GM12801 (cell line): ENCODE measurements around the gene LTBP1.

Experiments used
- TF ChIP-seq, protein P1 (sequence below): IDR thresholded peaks from one replicate; pipeline ENCODE4 v1.5.1; 2011; ENCODE audit warnings: control low read depth; ENCODE audit not compliant: insufficient read length; ENCODE audit errors: extremely low read depth

The LTBP1 gene

DNA sequence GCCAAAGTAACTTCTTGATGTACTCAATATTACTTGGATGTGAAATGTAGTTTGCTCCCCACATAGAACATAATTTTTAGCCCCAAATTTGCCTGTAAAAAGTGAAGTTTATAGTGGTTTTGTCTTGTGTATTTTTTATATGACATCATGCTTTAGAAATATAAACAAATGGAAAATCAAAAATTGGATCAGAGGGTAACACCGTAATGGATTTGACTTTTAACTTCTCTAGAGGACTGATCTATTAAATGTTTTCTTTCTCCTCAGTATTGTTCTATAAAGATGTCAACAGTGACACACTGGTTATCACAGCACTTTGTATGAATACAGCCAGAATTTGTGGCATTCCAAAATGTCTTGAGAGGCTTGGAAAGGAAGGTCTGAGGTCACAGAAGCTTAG is 484.1 kb downstream of the LTBP1 start:
- TF ChIP-seq, protein P1, sequence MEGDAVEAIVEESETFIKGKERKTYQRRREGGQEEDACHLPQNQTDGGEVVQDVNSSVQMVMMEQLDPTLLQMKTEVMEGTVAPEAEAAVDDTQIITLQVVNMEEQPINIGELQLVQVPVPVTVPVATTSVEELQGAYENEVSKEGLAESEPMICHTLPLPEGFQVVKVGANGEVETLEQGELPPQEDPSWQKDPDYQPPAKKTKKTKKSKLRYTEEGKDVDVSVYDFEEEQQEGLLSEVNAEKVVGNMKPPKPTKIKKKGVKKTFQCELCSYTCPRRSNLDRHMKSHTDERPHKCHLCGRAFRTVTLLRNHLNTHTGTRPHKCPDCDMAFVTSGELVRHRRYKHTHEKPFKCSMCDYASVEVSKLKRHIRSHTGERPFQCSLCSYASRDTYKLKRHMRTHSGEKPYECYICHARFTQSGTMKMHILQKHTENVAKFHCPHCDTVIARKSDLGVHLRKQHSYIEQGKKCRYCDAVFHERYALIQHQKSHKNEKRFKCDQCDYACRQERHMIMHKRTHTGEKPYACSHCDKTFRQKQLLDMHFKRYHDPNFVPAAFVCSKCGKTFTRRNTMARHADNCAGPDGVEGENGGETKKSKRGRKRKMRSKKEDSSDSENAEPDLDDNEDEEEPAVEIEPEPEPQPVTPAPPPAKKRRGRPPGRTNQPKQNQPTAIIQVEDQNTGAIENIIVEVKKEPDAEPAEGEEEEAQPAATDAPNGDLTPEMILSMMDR = no peak

DNA sequence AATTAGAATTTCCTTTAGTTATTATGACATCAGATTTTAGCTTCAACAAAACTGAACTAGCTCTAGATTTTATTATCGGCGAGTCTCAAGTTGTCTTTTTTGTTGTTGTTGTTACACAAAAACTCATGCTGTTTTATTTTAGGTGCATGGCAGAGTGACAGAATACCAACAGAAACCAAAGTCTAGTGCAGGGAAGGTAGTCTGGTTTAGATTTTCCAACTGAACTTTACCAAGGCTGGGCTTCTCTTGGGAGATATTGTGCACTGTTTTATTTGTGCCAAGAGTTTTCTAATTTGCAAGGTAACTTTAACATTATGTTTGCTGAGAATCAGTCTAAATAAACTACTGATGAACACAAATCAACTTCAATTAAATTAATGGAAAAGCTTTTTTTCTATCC is 486.1 kb downstream of the LTBP1 start:
- TF ChIP-seq, protein P1 = no peak

DNA sequence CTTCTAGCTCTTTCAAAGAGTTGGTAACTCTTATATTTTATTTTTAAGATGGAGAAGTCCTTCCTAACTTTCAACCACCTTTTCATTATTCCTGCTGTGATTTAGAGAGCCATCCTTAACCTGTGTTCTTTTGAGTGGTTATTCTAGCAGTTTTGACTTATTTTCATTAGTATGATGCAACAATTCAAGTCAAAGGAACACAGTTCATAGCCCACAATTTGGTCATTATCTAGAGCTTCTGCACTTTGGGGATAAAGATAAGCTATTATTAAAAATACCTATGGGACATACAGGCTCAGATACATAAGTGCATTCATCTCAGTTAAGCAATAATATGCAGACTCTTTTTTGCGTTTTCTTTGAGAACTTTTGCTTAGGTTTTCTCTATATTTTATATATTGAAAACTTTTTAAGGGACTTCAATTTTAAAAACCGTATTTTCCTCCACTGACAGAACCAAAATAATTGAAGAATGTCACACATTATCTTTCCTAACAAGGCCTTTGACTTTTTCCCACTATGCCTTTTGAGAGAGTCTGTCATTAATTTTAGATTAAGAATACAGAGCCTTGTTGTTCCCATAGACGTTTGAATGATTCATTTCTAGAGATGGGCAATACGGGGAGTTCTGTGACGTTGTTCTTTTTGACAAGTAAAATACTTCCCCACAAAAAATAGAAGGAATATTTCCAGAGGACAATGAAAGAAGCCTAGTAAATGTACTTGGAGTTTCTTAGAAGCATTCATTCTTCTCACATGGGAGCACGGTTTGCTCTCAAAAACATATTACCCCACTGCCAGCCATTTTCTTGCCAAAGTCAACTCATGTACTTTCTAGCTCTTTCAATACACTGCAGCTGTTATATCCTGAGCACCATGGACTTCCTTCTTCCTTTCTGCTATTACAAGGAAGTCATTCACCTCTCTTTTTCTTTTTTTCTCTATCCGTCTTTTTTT is 486.8 kb downstream of the LTBP1 start:
- TF ChIP-seq, protein P1 = no peak

DNA sequence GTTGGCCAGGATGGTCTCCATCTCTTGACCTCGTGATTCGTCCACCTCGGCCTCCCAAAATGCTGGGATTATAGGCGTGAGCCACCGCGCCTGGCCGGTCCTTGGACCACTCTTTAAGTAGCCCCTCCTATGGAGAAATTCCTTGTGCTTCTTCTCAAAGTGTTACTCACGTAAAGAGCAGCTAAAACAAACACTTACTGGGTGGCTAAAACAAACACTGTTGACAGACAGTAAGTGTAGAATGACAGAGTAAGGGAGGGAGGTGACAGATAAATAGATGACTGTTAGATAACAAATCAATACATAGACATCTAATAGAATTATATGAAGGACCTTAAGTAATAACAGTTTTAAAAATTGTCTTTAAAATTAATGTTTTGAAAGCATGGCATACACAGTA is 488.8 kb downstream of the LTBP1 start:
- TF ChIP-seq, protein P1 = no peak

DNA sequence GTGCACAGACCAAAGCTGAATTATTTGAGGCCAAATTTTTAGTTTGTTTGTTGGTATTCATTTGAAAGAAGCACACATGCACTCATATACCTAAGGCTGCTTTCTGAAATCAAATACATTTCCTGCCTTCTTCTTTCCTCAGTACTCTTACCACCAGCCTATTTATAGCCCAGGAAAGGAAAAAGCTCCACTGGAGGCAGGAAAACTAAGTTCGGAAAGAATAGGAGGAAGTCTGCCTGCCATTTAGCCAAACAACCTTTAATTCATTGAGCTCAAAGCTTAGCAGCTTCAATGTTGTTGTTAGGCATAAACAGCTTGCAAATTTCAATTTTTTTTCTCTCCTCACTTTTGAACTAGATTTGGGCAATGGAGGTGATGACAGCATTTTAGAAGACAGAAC is 489.3 kb downstream of the LTBP1 start:
- TF ChIP-seq, protein P1 = no peak

DNA sequence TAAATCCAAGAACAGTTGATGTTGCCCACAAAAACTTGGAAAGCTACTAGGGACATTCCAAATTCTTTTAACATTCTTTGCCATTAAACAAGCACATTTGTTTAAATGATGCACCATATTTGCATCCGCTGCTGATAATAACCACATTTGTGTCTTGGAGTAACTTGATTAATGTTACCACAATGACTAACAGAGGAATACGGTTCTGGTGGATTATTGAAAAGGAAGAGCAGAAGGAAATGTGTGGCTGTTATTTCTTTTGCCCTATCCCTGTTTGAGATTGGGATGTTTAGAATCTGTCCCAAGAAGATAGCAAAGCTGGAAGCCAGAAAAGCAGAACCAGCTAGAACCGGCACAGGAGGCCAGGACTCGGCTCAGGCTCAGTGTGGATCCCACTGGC is 490.5 kb downstream of the LTBP1 start:
- TF ChIP-seq, protein P1 = no peak

DNA sequence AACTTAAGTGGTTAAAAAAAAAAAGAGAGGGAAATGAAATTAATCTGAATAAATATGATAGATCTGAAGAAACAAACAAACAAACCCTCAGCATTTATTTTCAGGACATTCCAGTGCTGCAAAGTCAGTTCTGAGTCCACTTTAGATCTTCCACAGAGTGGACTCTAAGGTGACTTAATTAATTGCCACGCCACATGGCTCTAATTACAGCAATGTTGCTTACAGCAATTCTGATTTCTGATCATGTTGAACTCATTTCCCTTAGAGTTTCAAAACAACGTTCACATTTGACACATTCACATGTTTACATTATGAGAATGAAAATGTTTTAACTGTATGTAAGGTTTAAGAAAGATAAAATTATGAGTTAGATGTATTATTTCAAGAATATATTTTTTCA is 491.1 kb downstream of the LTBP1 start:
- TF ChIP-seq, protein P1 = no peak
